Trophoblast cell (in vitro differentiated cells and primary cell): ENCODE data around the gene SIPA1L3.

Source experiments
- DNase-seq, 2 donors: peaks; one replicate each; pipeline ENCODE4 v3.0.0-alpha.2; 2016
- H2AFZ ChIP-seq: 2 replicates; pipeline ENCODE4 v1.6.1; 2013; ENCODE audit warnings: low read length, moderate library complexity, mild to moderate bottlenecking; ENCODE audit not compliant: insufficient read depth, poor library complexity
- H2AK5ac ChIP-seq: 2 replicates; pipeline ENCODE4 v1.6.1; 2013; ENCODE audit warnings: mild to moderate bottlenecking, low read length
- H2BK120ac ChIP-seq: 2 replicates; pipeline ENCODE4 v1.6.1; 2013; ENCODE audit warnings: low read length, mild to moderate bottlenecking, moderate library complexity; ENCODE audit not compliant: insufficient read depth, poor library complexity
- H2BK12ac ChIP-seq: 2 replicates; pipeline ENCODE4 v1.6.1; 2013; ENCODE audit warnings: mild to moderate bottlenecking, low read length, moderate library complexity
- H2BK5ac ChIP-seq: 2 replicates; pipeline ENCODE4 v1.6.1; 2013; ENCODE audit warnings: low read length, low read depth, moderate library complexity, mild to moderate bottlenecking; ENCODE audit not compliant: poor library complexity
- H3K14ac ChIP-seq: 2 replicates; pipeline ENCODE4 v1.6.1; 2013; ENCODE audit warnings: mild to moderate bottlenecking, low read length
- H3K18ac ChIP-seq: 2 replicates; pipeline ENCODE4 v1.6.1; 2013; ENCODE audit warnings: mild to moderate bottlenecking, low read length
- H3K23ac ChIP-seq: 2 replicates; pipeline ENCODE4 v1.6.1; 2013; ENCODE audit warnings: low read length
- H3K27ac ChIP-seq: 2 replicates; pipeline ENCODE4 v1.5.1; 2013; ENCODE audit warnings: low read depth, mild to moderate bottlenecking, inconsistent platforms, low read length, moderate library complexity
- H3K27me3 ChIP-seq: 2 replicates; pipeline ENCODE4 v1.6.1; 2013; ENCODE audit warnings: inconsistent platforms, mild to moderate bottlenecking, low read length, moderate library complexity; ENCODE audit not compliant: insufficient read depth
- H3K36me3 ChIP-seq, 2 experiments: 1 replicate in 1 of 2; 2 replicates in 1 of 2; pipeline ENCODE4 v1.6.1; 2013; ENCODE audit warnings: low read length in 2 of 2, mild to moderate bottlenecking in 2 of 2, moderate library complexity in 1 of 2; ENCODE audit not compliant: insufficient read depth in 2 of 2, control insufficient read depth in 1 of 2
- H3K4ac ChIP-seq: 2 replicates; pipeline ENCODE4 v1.6.1; 2013; ENCODE audit warnings: low read depth, mild to moderate bottlenecking, low read length, moderate library complexity
- H3K4me1 ChIP-seq, 2 experiments: 1 replicate in 1 of 2; 2 replicates in 1 of 2; pipeline ENCODE4 v1.6.1; 2013; ENCODE audit warnings: low read length in 2 of 2, mild to moderate bottlenecking in 2 of 2, moderate library complexity in 1 of 2; ENCODE audit not compliant: insufficient read depth in 2 of 2, control insufficient read depth in 1 of 2
- H3K4me2 ChIP-seq: 2 replicates; pipeline ENCODE4 v1.6.1; 2013; ENCODE audit warnings: inconsistent platforms, mild to moderate bottlenecking, low read length, moderate library complexity
- H3K4me3 ChIP-seq: 2 replicates; pipeline ENCODE4 v1.5.1; 2013; ENCODE audit warnings: mild to moderate bottlenecking, low read depth, low read length, inconsistent platforms
- H3K79me1 ChIP-seq: one replicate; pipeline ENCODE4 v1.6.1; 2013; ENCODE audit warnings: low read length
- H3K79me2 ChIP-seq: 2 replicates; pipeline ENCODE4 v1.6.1; 2013; ENCODE audit warnings: low read length, mild to moderate bottlenecking; ENCODE audit not compliant: control insufficient read depth, insufficient read depth, poor library complexity
- H3K9ac ChIP-seq: 2 replicates; pipeline ENCODE4 v1.6.1; 2013; ENCODE audit warnings: mild to moderate bottlenecking, low read length
- H3K9me3 ChIP-seq: 2 replicates; pipeline ENCODE4 v1.6.1; 2013; ENCODE audit warnings: low read depth, mild to moderate bottlenecking, control low read depth, inconsistent platforms, low read length; ENCODE audit not compliant: insufficient read depth
- H4K12ac ChIP-seq: 2 replicates; pipeline ENCODE4 v1.6.1; 2013; ENCODE audit warnings: low read depth, mild to moderate bottlenecking, low read length, moderate library complexity
- H4K8ac ChIP-seq: 2 replicates; pipeline ENCODE4 v1.6.1; 2013; ENCODE audit warnings: low read depth, mild to moderate bottlenecking, low read length, moderate library complexity
- H4K91ac ChIP-seq: one replicate; pipeline ENCODE4 v1.6.1; 2013; ENCODE audit warnings: low read depth, mild to moderate bottlenecking, low read length, moderate library complexity
- WGBS: extraction: QIAGEN DNeasy Blood & Tissue Kit; methylation state at CpG from one replicate; pipeline ENCODE4 v1.1.7; 2013; ENCODE audit warnings: missing lambda C conversion rate; ENCODE audit not compliant: insufficient read length, insufficient coverage; ENCODE audit errors: extremely low coverage; 5-methylcytosine and 5-hydroxymethylcytosine counted together

SIPA1L3 gene

GRCh38 chr19:38031423-38031770, 124.4 kb downstream of the SIPA1L3 start:
- Histone ChIP-seq H4K8ac (no peak overlapping the region), H3K4ac (no peak overlapping the region), H2AK5ac (no peak overlapping the region), H2BK120ac (no peak overlapping the region), H3K4me2 (no peak overlapping the region), H3K18ac (no peak overlapping the region), H3K27me3 (no peaks in the 10 kb centered on the region), H3K79me2 (no peaks in the 10 kb centered on the region), H3K4me3 (no peak overlapping the region), H4K91ac (no peak overlapping the region), H3K23ac (no peak overlapping the region), H2BK5ac (no peak overlapping the region), H3K9me3 (peaks cover 2% of the 10 kb centered on the region), H3K36me3 (no peaks in the 10 kb centered on the region), H4K12ac (no peak overlapping the region), H3K79me1 (no peaks in the 10 kb centered on the region), H2BK12ac (no peak overlapping the region), H3K27ac (no peak overlapping the region), H2AFZ (no peak overlapping the region), H3K4me1 (peaks cover 10% of the 10 kb centered on the region in 2 experiments), H3K14ac (no peak overlapping the region), H3K9ac (no peak overlapping the region)
- WGBS, result no CpG with 5 or more reads among the region's 2 CpGs
- DNase-seq, result no peak

DNA sequence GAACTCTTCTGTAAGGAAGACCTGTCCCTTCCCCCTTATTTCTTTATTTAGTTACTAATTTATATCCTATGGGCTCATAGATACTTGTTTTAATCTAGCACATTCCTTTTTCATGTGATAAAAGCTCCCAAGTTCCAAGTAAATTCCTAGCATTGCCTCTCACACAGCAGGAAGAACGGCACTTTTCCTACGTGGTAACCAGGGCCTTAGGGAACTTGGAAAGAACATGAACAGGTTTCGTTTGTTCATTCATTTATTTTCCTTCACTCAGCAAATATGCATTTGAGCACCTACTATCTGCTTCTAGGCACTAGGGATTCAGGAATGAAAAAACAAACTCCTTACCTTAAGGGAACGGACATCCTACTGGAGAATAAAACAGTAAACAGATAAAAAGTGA, 125.1 kb downstream of the SIPA1L3 start:
- no peak overlapping the region for H3K4me2 ChIP-seq
- H3K79me2 ChIP-seq, result no peaks in the 10 kb centered on the region
- H3K23ac ChIP-seq, result no peak overlapping the region
- no peak overlapping the region for H4K12ac ChIP-seq
- no peak overlapping the region for H3K4me3 ChIP-seq
- no peak overlapping the region for H3K4ac ChIP-seq
- H3K79me1 ChIP-seq, result no peaks in the 10 kb centered on the region
- H3K18ac ChIP-seq, result no peak overlapping the region
- no peak overlapping the region for H3K9ac ChIP-seq
- H3K14ac ChIP-seq, result no peak overlapping the region
- WGBS, result no CpG with 5 or more reads among the region's 4 CpGs
- no peak overlapping the region for H2BK120ac ChIP-seq
- DNase-seq, result peak; percentile 27 to 74
- peaks cover 10 to 15% of the 10 kb centered on the region in 2 experiments for H3K4me1 ChIP-seq
- no peak overlapping the region for H3K27ac ChIP-seq
- H2AK5ac ChIP-seq, result no peak overlapping the region
- no peak overlapping the region for H2BK12ac ChIP-seq
- H2AFZ ChIP-seq, result no peak overlapping the region
- H3K27me3 ChIP-seq, result no peaks in the 10 kb centered on the region
- peaks cover 2% of the 10 kb centered on the region for H3K9me3 ChIP-seq
- no peaks in the 10 kb centered on the region for H3K36me3 ChIP-seq
- H2BK5ac ChIP-seq, result no peak overlapping the region
- H4K8ac ChIP-seq, result no peak overlapping the region
- no peak overlapping the region for H4K91ac ChIP-seq

- no peak overlapping the region for H3K4ac ChIP-seq
- no peak overlapping the region for H4K91ac ChIP-seq
- H2BK120ac ChIP-seq, result no peak overlapping the region
- no peak overlapping the region for H4K12ac ChIP-seq
- H2AK5ac ChIP-seq, result no peak overlapping the region
- no peak overlapping the region for H3K14ac ChIP-seq
- H3K4me2 ChIP-seq, result no peak overlapping the region
- H3K18ac ChIP-seq, result no peak overlapping the region
- no peaks in the 10 kb centered on the region for H3K36me3 ChIP-seq
- H3K4me1 ChIP-seq, result peaks cover 13 to 15% of the 10 kb centered on the region in 2 experiments
- peaks cover 2% of the 10 kb centered on the region for H3K9me3 ChIP-seq
- no peak for DNase-seq
- H3K79me1 ChIP-seq, result no peaks in the 10 kb centered on the region
- no peak overlapping the region for H3K4me3 ChIP-seq
- no peak overlapping the region for H4K8ac ChIP-seq
- no peak overlapping the region for H2BK12ac ChIP-seq
- no peak overlapping the region for H3K23ac ChIP-seq
- no CpG with 5 or more reads among the region's 5 CpGs for WGBS
- H2AFZ ChIP-seq, result no peak overlapping the region
- H3K9ac ChIP-seq, result no peak overlapping the region
- no peaks in the 10 kb centered on the region for H3K27me3 ChIP-seq
- H3K27ac ChIP-seq, result no peak overlapping the region
- no peaks in the 10 kb centered on the region for H3K79me2 ChIP-seq
- H2BK5ac ChIP-seq, result no peak overlapping the region
Measured at GRCh38 chr19:38032951-38033350, 125.9 kb downstream of the SIPA1L3 start.

DNA sequence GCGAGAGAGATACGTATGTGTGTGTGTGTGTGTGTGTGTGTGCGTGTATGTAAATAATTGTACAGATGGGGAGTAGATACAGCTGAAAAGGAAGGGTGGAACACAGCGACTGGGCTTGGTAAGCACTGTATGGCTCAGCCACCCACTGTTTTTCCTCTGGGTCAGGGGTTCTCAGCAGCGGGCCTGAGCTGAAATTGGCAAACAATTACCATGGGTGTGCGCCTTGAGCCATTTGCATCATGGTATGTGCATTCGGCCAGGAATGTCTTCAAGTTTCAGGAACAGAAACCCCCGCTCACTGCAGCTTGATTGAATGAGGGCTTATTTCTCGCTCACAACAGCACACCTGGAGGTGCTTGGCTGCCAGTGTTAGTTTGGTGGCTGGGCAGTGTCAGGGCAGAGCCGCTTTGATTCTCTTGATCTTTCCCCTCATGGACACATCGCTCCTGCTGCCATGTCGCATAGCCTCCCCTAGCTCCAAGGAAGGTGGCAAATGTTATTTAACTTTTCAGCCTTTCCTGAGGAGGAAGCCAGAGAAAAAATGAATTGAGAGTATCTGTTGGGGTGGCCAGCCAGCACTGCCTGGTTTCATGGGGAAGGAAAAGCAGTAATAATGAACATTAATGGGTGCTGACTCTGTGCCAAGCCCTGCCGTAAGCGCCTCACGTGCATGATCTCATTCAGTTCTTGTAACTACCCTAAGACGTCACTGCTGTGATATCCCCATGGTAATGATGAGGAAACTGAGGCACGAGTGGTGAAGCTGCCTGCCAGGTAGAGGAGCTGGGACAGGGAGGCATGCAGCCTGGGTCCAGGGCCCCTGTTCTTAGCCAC, 126.9 kb downstream of the SIPA1L3 start:
- H3K79me2 ChIP-seq, result no peaks in the 10 kb centered on the region
- no peak overlapping the region for H3K9ac ChIP-seq
- H3K4ac ChIP-seq, result no peak overlapping the region
- no CpG with 5 or more reads among the region's 17 CpGs for WGBS
- H2BK5ac ChIP-seq, result no peak overlapping the region
- H3K36me3 ChIP-seq, result no peaks in the 10 kb centered on the region
- peaks cover 2% of the 10 kb centered on the region for H3K9me3 ChIP-seq
- H3K27ac ChIP-seq, result no peak overlapping the region
- H3K23ac ChIP-seq, result no peak overlapping the region
- H3K27me3 ChIP-seq, result no peaks in the 10 kb centered on the region
- no peak overlapping the region for H3K18ac ChIP-seq
- no peak overlapping the region for H2BK120ac ChIP-seq
- no peaks in the 10 kb centered on the region for H3K79me1 ChIP-seq
- H3K4me3 ChIP-seq, result no peak overlapping the region
- no peak overlapping the region for H3K4me2 ChIP-seq
- H4K12ac ChIP-seq, result no peak overlapping the region
- no peak overlapping the region for H2BK12ac ChIP-seq
- H3K14ac ChIP-seq, result no peak overlapping the region
- H2AFZ ChIP-seq, result no peak overlapping the region
- DNase-seq, result peak; percentile 89 to 93
- no peak overlapping the region for H2AK5ac ChIP-seq
- H3K4me1 ChIP-seq, result peaks cover 13 to 15% of the 10 kb centered on the region in 2 experiments
- no peak overlapping the region for H4K8ac ChIP-seq
- H4K91ac ChIP-seq, result no peak overlapping the region
